Lower lobe of right lung (tissue), 2 donors: ENCODE measurements around the gene SETD3. TPM values are rescaled to one million over a fixed set of nuclear protein-coding genes. Genes with fewer than 3 reads are reported as not detected.

ENCODE experiments used
- ATAC-seq, 2 donors: fragments of 200-7000 bp; cut with Tn5 transposase; one replicate each; pipeline ENCODE4 v1.9.1; 2020 to 2022; ENCODE audit warnings: mild to moderate bottlenecking in 2 of 2, moderate library complexity in 2 of 2
- DNase-seq: peaks from one replicate; pipeline ENCODE4 v3.0.0-alpha.2; 2020
- H3K27ac ChIP-seq: fragments of 200-600 bp; one replicate; pipeline ENCODE4 v1.8.0; 2022
- H3K27me3 ChIP-seq: fragments of 200-600 bp; one replicate; pipeline ENCODE4 v1.8.0; 2022; ENCODE audit warnings: low read depth
- H3K36me3 ChIP-seq: fragments of 200-600 bp; one replicate; pipeline ENCODE4 v1.8.0; 2022; ENCODE audit warnings: mild to moderate bottlenecking
- H3K4me1 ChIP-seq: fragments of 200-600 bp; one replicate; pipeline ENCODE4 v1.8.0; 2022
- H3K4me3 ChIP-seq: fragments of 200-600 bp; one replicate; pipeline ENCODE4 v1.8.0; 2022; ENCODE audit warnings: mild to moderate bottlenecking
- H3K9me3 ChIP-seq: fragments of 200-600 bp; one replicate; pipeline ENCODE4 v1.8.0; 2022
- CTCF ChIP-seq: fragments of 200-600 bp; IDR thresholded peaks from one replicate; pipeline ENCODE4 v1.8.0; 2022; ENCODE audit warnings: antibody characterized with exemption, mild to moderate bottlenecking
- intact Hi-C: fragments of 100-400 bp; cut with DNase I; formaldehyde crosslinking; loops from one replicate; pipeline ENCODE4 v1.11.0; 2022
- total RNA-seq: library from RNA; stranded (reverse); fragmentation: NEBNext Ultra II Directional; extraction: Animal tissue kit (Norgen Biotek cat#: 25700); gene quantifications from one replicate; pipeline ENCODE4 v1.2.1, GENCODE V29; 2021
- donor health status: DM: no; HTN: yes; CAD: no; lungs with severe emphysema.

SETD3 gene
- total RNA-seq, 1 donor from 2014 or later, result 78.7 TPM

- H3K27me3 ChIP-seq, result peaks cover 42% of the 10 kb centered on the region
- DNase-seq (no peak), ATAC-seq (no peak)
- H3K4me1 ChIP-seq, result no peaks in the 10 kb centered on the region
- H3K36me3 ChIP-seq, result no peaks in the 10 kb centered on the region
- no peak overlapping the region for H3K4me3 ChIP-seq
- intact Hi-C loops, result no loop called here
- no peak overlapping the region for H3K27ac ChIP-seq
- H3K9me3 ChIP-seq, result no peaks in the 10 kb centered on the region
- no peak for TF ChIP-seq CTCF
Observed at GRCh38 chr14:99380402-99380801, 100.3 kb downstream of the SETD3 start.

- DNase-seq (no peak), ATAC-seq (peak; percentile 53 to 61)
Observed at GRCh38 chr14:99378782-99379214, 101.9 kb downstream of the SETD3 start.

GRCh38 chr14:99377951-99378350 is 102.7 kb downstream of the SETD3 start:
- ATAC-seq (no peak), DNase-seq (no peak)
- no peak overlapping the region for H3K27ac ChIP-seq
- intact Hi-C loops, result no loop called here
- no peaks in the 10 kb centered on the region for H3K9me3 ChIP-seq
- peaks cover 29% of the 10 kb centered on the region for H3K27me3 ChIP-seq
- TF ChIP-seq CTCF, result no peak
- H3K4me3 ChIP-seq, result no peak overlapping the region
- H3K36me3 ChIP-seq, result no peaks in the 10 kb centered on the region
- H3K4me1 ChIP-seq, result no peaks in the 10 kb centered on the region

More at GRCh38 chr14:99378782-99379214, 101.9 kb downstream of the SETD3 start:
- no peaks in the 10 kb centered on the region for H3K36me3 ChIP-seq
- intact Hi-C loops, result no loop called here
- no peaks in the 10 kb centered on the region for H3K9me3 ChIP-seq
- no peaks in the 10 kb centered on the region for H3K4me1 ChIP-seq
- H3K27me3 ChIP-seq, result peaks cover 36% of the 10 kb centered on the region
- H3K27ac ChIP-seq, result no peak overlapping the region
- no peak overlapping the region for H3K4me3 ChIP-seq
- no peak for TF ChIP-seq CTCF

DNA sequence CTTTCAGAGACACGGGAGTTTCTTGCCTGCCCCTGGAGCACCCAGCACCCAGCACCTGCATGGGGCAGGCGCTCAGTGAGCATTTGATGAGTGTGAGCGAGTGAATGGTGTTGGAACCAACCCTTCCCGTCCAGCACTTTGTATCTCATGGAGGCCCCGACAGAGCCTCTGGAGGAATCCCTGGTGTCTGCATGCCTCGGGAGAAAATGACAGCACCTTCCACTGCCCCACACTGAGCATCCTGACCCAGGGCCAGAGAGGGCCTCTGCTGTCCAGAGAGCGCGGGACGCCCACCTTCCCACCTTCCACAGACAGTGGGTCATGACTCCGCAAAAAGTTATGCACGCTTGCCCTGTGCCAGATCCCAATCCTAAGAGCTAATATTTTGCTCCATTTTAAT is 105.7 kb downstream of the SETD3 start:
- Histone ChIP-seq H3K27me3 (peaks cover 10% of the 10 kb centered on the region), H3K9me3 (no peaks in the 10 kb centered on the region), H3K4me1 (no peaks in the 10 kb centered on the region), H3K27ac (no peak overlapping the region), H3K4me3 (no peak overlapping the region), H3K36me3 (no peaks in the 10 kb centered on the region)
- no peak for TF ChIP-seq CTCF
- no peak for ATAC-seq
- DNase-seq, result no peak
- intact Hi-C loops, result no loop called here

DNA sequence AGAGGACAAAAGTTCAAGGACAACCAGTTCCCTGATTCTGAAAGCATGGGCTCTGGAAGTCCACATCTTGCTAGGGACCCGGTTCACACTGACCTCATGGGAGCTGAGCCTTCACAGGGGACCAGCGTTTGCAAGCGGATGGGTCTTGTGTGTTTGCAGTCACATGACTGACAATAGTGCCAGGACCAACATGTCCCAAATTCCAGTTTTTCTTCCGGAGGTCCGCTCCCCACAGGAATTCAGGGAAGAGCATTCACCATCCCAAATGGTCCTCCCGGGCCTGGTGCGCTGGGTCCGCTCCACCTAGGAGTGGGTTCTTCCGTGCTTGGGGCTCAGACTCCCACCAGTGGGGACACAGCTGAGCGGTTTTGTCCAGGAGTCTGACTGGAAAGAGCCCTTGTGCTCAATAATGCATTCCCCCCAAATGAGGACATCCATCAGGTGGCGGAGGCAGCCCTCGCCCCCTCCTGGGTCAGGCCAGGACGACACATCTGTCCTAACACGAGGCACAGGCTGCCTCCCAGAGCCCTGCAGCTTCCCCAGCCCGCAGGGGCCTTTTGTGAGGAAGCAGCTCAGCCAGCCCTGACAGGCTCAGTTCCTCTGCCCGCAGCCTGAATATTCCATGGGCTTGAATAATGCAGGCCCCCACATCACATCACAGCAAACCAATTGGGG is 116.9 kb downstream of the SETD3 start:
- Histone ChIP-seq H3K36me3 (no peaks in the 10 kb centered on the region), H3K27ac (no peak overlapping the region), H3K4me3 (no peak overlapping the region), H3K9me3 (no peaks in the 10 kb centered on the region), H3K4me1 (no peaks in the 10 kb centered on the region), H3K27me3 (no peaks in the 10 kb centered on the region)
- DNase-seq, result no peak
- no peak for ATAC-seq
- intact Hi-C loops, result no loop called here
- TF ChIP-seq CTCF, result no peak
